Loucy (cell line): ENCODE results near the gene GALNT18.

Experiments used
- H2AFZ ChIP-seq: fragments of 200-600 bp; sonication (generic); 2 replicates; pipeline ENCODE4 v1.6.0; 2016; ENCODE audit warnings: antibody characterized with exemption, mild to moderate bottlenecking, low read length, moderate library complexity
- H3F3A ChIP-seq: fragments of 200-600 bp; 2 replicates; pipeline ENCODE4 v1.6.0; 2016; ENCODE audit warnings: antibody characterized with exemption, low read depth, mild to moderate bottlenecking
- H3K27me3 ChIP-seq: fragments of 200-600 bp; sonication (generic); 2 replicates; pipeline ENCODE4 v1.6.1; 2014; ENCODE audit warnings: low read length, mild to moderate bottlenecking; ENCODE audit not compliant: insufficient read depth, poor library complexity, severe bottlenecking
- H3K36me3 ChIP-seq: fragments of 200-600 bp; sonication (generic); 2 replicates; pipeline ENCODE4 v1.6.1; 2016; ENCODE audit warnings: low read length; ENCODE audit not compliant: insufficient read depth
- H3K4me1 ChIP-seq: fragments of 200-600 bp; sonication (generic); 2 replicates; pipeline ENCODE4 v1.5.1; 2014; ENCODE audit warnings: low read length, mild to moderate bottlenecking; ENCODE audit not compliant: insufficient read depth, poor library complexity, severe bottlenecking
- H3K4me2 ChIP-seq: fragments of 200-600 bp; sonication (generic); 2 replicates; pipeline ENCODE4 v1.6.0; 2014; ENCODE audit warnings: antibody characterized with exemption, low read length, low read depth, mild to moderate bottlenecking; ENCODE audit not compliant: poor library complexity, severe bottlenecking
- H3K4me3 ChIP-seq: fragments of 200-600 bp; sonication (generic); 2 replicates; pipeline ENCODE4 v1.5.1; 2014; ENCODE audit warnings: low read length, mild to moderate bottlenecking, mixed read lengths; ENCODE audit not compliant: poor library complexity, severe bottlenecking
- H3K79me2 ChIP-seq: fragments of 200-600 bp; sonication (generic); 2 replicates; pipeline ENCODE4 v1.6.1; 2014; ENCODE audit warnings: low read length; ENCODE audit not compliant: insufficient read depth
- H3K9ac ChIP-seq: fragments of 200-600 bp; sonication (generic); 2 replicates; pipeline ENCODE4 v1.6.0; 2014; ENCODE audit warnings: mild to moderate bottlenecking, low read depth, low read length, moderate library complexity; ENCODE audit not compliant: poor library complexity, severe bottlenecking
- H3K9me2 ChIP-seq: fragments of 200-600 bp; sonication (generic); replicated peaks from 2 replicates; pipeline ENCODE4 v1.6.1; 2016; ENCODE audit warnings: low read depth, low read length, mixed read lengths
- H3K9me3 ChIP-seq: fragments of 200-600 bp; sonication (generic); 2 replicates; pipeline ENCODE4 v1.6.1; 2014; ENCODE audit warnings: mild to moderate bottlenecking, antibody characterized with exemption, low read length, low read depth; ENCODE audit not compliant: insufficient read depth
- H4K20me1 ChIP-seq: fragments of 200-600 bp; sonication (generic); 2 replicates; pipeline ENCODE4 v1.6.0; 2014; ENCODE audit warnings: antibody characterized with exemption, low read length, mild to moderate bottlenecking; ENCODE audit not compliant: insufficient read depth, poor library complexity, severe bottlenecking
- EZH2phosphoT487 ChIP-seq: fragments of 200-600 bp; IDR thresholded peaks from 2 replicates; pipeline ENCODE4 v1.6.1; 2018; ENCODE audit warnings: antibody characterized with exemption, mild to moderate bottlenecking, moderate library complexity, borderline replicate concordance
- TF ChIP-seq, protein P1 (sequence below): fragments of 200-600 bp; sonication (generic); conservative IDR thresholded peaks from 2 replicates; pipeline ENCODE4 v1.5.1; 2014; ENCODE audit warnings: mild to moderate bottlenecking, antibody characterized with exemption, low read length

GALNT18 gene

DNA sequence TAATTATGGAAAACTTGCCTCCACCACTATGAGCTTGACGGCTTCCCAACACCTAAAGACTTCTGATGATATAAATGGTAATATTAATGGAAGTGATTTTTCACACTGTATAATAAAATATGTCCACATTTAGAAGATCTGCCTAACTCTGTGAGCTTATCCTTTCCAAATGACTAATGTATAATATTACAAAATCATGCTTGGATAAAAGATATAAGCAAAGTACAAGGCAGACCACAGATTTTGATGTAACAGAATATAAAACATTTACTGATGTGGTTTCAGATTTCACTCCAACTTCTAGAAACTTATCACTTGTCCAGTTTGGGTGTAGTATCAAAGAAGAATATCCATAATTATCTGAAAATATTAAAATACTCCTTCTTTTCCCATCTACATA lies 36.9 kb downstream of the GALNT18 start:
- H3K9me3 ChIP-seq: no peaks in the 10 kb centered on the region
- no peaks in the 10 kb centered on the region for H3K9me2 ChIP-seq
- H3K9ac ChIP-seq: no peak overlapping the region
- no peaks in the 10 kb centered on the region for H3K36me3 ChIP-seq
- TF ChIP-seq, protein P1, sequence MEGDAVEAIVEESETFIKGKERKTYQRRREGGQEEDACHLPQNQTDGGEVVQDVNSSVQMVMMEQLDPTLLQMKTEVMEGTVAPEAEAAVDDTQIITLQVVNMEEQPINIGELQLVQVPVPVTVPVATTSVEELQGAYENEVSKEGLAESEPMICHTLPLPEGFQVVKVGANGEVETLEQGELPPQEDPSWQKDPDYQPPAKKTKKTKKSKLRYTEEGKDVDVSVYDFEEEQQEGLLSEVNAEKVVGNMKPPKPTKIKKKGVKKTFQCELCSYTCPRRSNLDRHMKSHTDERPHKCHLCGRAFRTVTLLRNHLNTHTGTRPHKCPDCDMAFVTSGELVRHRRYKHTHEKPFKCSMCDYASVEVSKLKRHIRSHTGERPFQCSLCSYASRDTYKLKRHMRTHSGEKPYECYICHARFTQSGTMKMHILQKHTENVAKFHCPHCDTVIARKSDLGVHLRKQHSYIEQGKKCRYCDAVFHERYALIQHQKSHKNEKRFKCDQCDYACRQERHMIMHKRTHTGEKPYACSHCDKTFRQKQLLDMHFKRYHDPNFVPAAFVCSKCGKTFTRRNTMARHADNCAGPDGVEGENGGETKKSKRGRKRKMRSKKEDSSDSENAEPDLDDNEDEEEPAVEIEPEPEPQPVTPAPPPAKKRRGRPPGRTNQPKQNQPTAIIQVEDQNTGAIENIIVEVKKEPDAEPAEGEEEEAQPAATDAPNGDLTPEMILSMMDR: no peak
- no peak for TF ChIP-seq EZH2phosphoT487
- H3K4me3 ChIP-seq: no peak overlapping the region
- H3K4me1 ChIP-seq: peaks cover 16% of the 10 kb centered on the region
- H3K27me3 ChIP-seq: no peaks in the 10 kb centered on the region
- no peaks in the 10 kb centered on the region for H3F3A ChIP-seq
- H2AFZ ChIP-seq: no peak overlapping the region
- H4K20me1 ChIP-seq: no peaks in the 10 kb centered on the region
- no peak overlapping the region for H3K4me2 ChIP-seq
- H3K79me2 ChIP-seq: no peaks in the 10 kb centered on the region

DNA sequence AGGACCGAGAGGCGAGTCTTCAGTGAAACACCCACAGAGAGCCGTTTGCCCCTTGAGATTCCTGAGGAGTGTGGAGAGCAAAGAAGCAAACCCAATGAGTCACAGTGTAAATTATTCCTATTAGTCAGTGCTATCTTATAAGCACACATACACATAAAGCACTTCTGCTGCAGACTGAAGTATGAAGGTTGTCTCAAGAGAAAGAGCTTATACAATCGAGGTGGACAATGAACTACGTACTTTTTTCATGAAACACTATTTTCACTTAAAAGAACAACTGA lies 37.3 kb downstream of the GALNT18 start:
- no peaks in the 10 kb centered on the region for H3K79me2 ChIP-seq
- no peaks in the 10 kb centered on the region for H4K20me1 ChIP-seq
- H2AFZ ChIP-seq: no peak overlapping the region
- no peaks in the 10 kb centered on the region for H3F3A ChIP-seq
- peaks cover 11% of the 10 kb centered on the region for H3K4me1 ChIP-seq
- no peaks in the 10 kb centered on the region for H3K36me3 ChIP-seq
- H3K9me3 ChIP-seq: no peaks in the 10 kb centered on the region
- H3K9me2 ChIP-seq: no peaks in the 10 kb centered on the region
- no peak overlapping the region for H3K4me3 ChIP-seq
- no peak overlapping the region for H3K9ac ChIP-seq
- no peak overlapping the region for H3K4me2 ChIP-seq
- H3K27me3 ChIP-seq: no peaks in the 10 kb centered on the region
- no peak for TF ChIP-seq EZH2phosphoT487
- TF ChIP-seq, protein P1: no peak

DNA sequence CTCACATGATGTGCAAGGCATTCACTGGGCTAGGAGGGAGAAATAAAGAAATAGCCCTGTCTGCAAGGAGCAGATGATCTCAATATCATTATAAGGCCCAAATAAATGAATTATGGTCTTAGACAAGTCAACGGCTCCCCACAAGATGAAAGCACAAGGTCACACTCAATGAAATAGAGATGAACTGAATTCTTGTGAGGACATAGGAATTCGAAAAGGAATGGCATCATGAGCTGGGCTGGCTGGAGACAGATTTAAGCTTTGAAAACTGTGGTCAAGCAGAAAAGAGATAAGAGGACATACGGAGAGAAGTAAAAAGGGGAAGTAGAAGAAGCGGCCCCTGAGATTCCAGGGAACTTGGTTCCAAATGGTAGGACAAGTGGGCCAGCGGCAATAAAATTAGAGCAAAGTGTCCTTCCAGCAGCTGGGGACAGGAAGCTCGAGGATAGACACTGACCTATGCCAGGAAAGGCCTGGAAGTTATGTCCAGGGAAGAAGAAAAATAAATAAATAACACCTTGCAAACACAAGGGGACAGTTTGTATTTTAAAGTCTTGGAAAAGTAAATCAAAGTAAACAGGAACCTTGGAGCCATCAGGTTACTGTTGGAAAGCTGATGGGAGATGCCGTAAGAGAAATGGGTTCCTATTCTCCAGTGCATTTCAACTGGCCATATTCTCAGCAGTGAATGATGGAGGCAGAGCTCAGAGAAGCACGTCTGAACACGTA lies 37.8 kb downstream of the GALNT18 start:
- Histone ChIP-seq H3K9ac (no peak overlapping the region), H3K4me3 (no peak overlapping the region), H3K27me3 (no peaks in the 10 kb centered on the region), H3K36me3 (no peaks in the 10 kb centered on the region), H2AFZ (no peak overlapping the region), H3K79me2 (no peaks in the 10 kb centered on the region), H3K4me2 (no peak overlapping the region), H3K9me3 (no peaks in the 10 kb centered on the region), H3K4me1 (peaks cover 6% of the 10 kb centered on the region), H4K20me1 (no peaks in the 10 kb centered on the region), H3K9me2 (no peaks in the 10 kb centered on the region), H3F3A (no peaks in the 10 kb centered on the region)
- TF ChIP-seq, protein P1: no peak
- TF ChIP-seq EZH2phosphoT487: no peak
